SHP77 (cell line): ENCODE data around the gene HLA-C.
"Not testable (repeated sequence)": the region's sequence is repeated elsewhere in the genome, so short reads cannot be mapped to it uniquely, and the experiment has no call there.

ENCODE experiments used
- DNase-seq, 2 experiments: peaks; one replicate each; lab custom pipeline; 2025; lab: John Stamatoyannopoulos, UW

The HLA-C gene

GRCh38 chr6:31270788-31271640 lies 878 bp downstream of the HLA-C start:
- DNase-seq: no peak

GRCh38 chr6:31268836-31269235 lies 3.1 kb downstream of the HLA-C start:
- DNase-seq: no peak

- no peak for DNase-seq
These were observed 3.5 kb downstream of the HLA-C start for GRCh38 chr6:31268369-31268765.

- DNase-seq: no peak
These were observed 4.1 kb downstream of the HLA-C start for GRCh38 chr6:31267651-31268368.

- no peak for DNase-seq
These were observed 5.1 kb downstream of the HLA-C start for GRCh38 chr6:31266567-31267360.

- no peak for DNase-seq
These were observed 6.0 kb downstream of the HLA-C start for GRCh38 chr6:31265926-31266325.

GRCh38 chr6:31263346-31263933 lies 8.5 kb downstream of the HLA-C start:
- not testable (repeated sequence) for DNase-seq

GRCh38 chr6:31259995-31260394 lies 11.9 kb downstream of the HLA-C start:
- DNase-seq: not testable (repeated sequence)

GRCh38 chr6:31252625-31253024 lies 19.3 kb downstream of the HLA-C start:
- DNase-seq: no peak

GRCh38 chr6:31251261-31251660 lies 20.6 kb downstream of the HLA-C start:
- no peak for DNase-seq

GRCh38 chr6:31249184-31249583 lies 22.7 kb downstream of the HLA-C start:
- no peak for DNase-seq

GRCh38 chr6:31247813-31248212 lies 24.1 kb downstream of the HLA-C start:
- DNase-seq: no peak

GRCh38 chr6:31246051-31246521 lies 25.8 kb downstream of the HLA-C start:
- DNase-seq: no peak

GRCh38 chr6:31243508-31243907 lies 28.4 kb downstream of the HLA-C start:
- DNase-seq: no peak

GRCh38 chr6:31239854-31240253 lies 32.0 kb downstream of the HLA-C start:
- no peak for DNase-seq

GRCh38 chr6:31234101-31234500 lies 37.8 kb downstream of the HLA-C start:
- DNase-seq: not testable (repeated sequence)

GRCh38 chr6:31228476-31228875 lies 43.4 kb downstream of the HLA-C start:
- DNase-seq: no peak

- DNase-seq: no peak
These were observed 44.7 kb downstream of the HLA-C start for GRCh38 chr6:31227143-31227542.

- no peak for DNase-seq
These were observed 46.2 kb downstream of the HLA-C start for GRCh38 chr6:31225735-31226134.

- DNase-seq: no peak
These were observed 49.4 kb downstream of the HLA-C start for GRCh38 chr6:31222496-31222895.
